Stimulated activated CD8-positive, alpha-beta memory T cell treated with anti-CD3 and anti-CD28 coated beads, Interleukin-12 subunit alpha, Interleukin-12 subunit beta, amount 100 ng/mL, for 4 hours (primary cell): ENCODE measurements around the gene ZKSCAN4.

ENCODE experiments used
- DNase-seq: peaks from one replicate; pipeline ENCODE4 v3.0.0-alpha.2; 2020; ENCODE audit warnings: low read depth

The ZKSCAN4 gene

DNA sequence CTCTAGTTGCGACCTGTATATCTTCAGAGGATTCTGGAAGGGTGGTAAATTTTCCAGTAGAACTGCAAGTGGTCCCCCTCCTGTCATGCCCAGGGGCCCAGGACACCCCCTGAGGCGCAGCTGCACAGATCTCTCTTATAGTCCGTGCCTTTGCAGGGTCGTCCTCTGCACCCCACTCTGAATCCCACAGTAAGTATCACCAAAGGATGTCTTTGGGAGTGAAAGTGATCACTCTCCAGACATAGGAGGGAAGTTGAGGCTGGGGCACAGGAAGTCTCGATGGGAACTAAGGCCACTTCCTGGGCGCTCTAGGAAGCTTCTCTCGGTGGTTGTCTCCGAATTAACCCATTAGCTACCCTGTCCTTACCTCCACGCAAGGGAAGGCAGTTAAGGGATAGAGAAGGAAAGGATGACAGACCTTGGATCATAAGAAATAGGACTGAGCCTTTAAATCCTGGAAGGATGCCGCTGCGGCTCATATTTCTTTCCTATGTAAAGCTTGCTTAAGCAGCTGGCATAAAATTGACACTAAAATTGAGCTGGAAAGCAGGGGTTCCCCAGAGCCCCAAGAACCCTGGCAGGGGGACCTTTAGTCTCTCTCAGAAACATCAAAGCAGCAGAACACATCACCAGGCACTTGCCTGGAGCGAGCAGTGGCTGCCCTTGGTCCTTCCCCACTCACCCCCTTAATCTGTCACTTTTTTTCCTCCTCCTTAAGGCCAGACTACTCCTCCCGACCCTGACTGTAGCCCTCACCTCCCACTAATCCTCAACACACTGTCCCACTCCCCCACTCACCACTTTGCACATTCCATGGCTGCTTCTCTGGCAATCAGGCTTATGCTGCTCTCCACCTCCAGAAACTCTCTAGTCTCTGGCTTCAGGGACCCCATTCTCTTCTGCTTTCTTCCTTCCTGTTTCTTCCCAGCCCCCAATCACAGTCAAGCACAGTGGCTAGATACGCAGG is at the start of gene ZKSCAN4:
TSS of gene ZKSCAN4 (minus strand) at position 261 of the 967 bp plus-strand sequence. CDS start 289 bp downstream, outside the sequence.
- DNase-seq = peak; percentile 50

DNA sequence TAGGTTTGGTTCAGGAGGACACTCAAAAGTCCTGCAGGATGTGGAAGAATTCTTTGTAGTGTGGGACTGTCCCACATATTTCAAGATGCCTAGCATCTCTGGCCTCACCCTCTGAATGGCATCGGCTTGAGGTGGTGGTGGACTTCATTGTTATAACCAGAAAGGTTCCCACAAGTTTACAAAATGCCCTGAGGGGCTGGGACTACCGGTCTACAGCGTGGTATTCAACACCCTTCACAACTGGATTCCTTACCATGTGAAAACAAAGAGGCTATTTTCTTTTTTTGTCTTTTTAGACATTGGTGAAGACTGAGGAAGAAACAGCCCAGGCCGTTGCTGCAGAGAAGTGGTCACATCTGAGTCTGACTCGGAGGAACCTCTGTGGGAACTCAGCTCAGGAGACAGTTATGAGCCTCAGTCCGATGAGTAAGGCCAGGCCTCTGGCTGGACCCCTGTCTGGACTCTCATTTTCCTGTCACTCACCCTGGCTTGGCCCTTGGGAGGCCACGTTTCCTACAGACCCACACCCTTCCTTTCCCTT is 44.5 kb upstream of the ZKSCAN4 start:
- no peak for DNase-seq

DNA sequence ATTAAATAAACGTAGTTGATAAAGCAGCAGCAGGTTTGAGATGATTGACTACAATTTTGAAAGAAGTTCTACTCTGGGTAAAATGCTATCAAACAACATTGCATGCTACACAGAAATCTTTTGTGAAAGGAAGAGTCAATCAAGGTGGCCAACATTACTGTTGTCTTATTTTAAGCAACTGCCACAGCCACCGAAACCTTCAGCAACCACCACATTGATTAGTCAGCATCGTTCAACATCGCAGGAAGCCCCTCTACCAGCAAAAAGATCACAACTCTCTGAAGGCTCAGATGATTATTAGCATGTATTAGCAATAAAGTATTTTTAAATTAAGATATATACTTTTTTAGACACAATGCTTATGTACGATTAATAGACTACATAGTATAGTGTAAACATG is 43.3 kb upstream of the ZKSCAN4 start:
- no peak for DNase-seq

DNA sequence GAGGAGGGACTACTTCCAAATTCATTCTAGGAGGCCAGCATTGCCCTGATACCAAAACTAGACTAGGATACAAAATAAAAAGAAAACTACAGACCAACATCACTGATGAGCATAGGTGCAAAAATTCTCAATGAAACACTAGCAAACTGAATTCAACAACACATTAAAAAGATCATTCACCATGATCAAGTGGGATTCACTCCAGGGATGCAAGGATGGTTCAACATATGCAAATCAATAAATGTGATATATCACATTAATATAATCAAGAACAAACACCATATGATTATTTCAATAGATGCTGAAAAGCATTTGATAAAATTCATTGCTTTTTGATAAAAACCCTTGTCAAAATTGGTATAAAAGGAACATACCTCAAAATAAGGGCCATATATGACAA is 39.5 kb upstream of the ZKSCAN4 start:
- DNase-seq = no peak

DNA sequence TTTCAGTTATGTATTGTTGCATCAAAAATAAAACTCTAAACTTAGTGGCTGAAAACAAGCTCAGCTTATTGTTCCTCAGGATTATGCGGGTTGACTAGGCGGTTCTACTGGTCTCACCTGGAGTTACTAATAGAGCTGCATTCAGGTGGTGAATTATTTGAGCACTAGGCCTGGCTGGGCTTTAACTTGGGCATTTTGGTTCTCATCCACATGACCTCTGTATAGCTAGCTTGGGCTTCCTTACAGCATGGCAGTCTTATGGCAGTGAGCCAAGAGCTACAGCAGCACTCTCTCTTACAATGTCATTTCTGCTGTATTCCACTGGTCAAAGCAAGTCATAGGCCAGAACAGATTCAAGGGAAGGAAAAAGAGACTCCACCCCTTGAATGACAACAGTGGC is 30.9 kb upstream of the ZKSCAN4 start:
- DNase-seq = no peak

DNA sequence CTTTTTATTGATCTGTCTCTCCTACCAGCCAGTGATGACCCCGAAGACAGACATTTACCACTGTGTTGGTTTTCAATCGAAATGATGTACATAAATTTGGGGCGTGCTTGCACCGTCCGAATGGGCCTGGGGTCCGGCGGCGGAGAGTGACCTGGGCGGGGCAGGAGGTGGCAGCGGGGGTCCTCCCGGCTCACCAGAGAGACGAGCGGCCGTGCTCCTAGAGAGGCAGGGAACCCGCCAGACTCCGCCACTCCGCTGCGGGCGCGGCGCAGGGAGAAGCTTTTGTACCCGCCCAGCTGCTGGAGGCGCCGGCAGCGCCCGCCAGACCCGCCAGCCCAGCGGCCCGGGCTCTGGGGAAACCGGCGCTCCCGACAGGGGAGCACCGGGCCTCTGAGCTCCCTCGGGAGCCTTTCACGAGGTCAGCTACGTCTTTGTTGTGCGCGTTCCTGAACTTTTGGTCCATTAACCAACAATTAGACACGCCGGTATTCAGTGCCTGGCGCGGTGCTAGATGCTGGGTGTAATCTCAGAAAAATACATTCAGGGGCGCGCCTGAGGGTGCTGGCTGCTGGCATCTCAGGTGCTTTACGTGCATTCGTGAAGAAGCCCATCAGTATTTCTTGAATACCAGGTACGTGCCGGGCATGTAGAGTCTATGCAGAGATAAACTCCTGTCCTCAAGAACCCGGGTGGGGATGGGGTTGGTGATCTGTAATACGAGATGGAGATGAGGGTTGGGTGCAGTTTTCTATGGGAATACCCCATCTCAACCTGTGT is 29.4 kb upstream of the ZKSCAN4 start, which contains the start of gene PGBD1:
TSS of gene PGBD1 (plus strand) at position 285 of the 777 bp plus-strand sequence. CDS start 2,242 bp downstream, outside the sequence.
- DNase-seq = peak; percentile 17

DNA sequence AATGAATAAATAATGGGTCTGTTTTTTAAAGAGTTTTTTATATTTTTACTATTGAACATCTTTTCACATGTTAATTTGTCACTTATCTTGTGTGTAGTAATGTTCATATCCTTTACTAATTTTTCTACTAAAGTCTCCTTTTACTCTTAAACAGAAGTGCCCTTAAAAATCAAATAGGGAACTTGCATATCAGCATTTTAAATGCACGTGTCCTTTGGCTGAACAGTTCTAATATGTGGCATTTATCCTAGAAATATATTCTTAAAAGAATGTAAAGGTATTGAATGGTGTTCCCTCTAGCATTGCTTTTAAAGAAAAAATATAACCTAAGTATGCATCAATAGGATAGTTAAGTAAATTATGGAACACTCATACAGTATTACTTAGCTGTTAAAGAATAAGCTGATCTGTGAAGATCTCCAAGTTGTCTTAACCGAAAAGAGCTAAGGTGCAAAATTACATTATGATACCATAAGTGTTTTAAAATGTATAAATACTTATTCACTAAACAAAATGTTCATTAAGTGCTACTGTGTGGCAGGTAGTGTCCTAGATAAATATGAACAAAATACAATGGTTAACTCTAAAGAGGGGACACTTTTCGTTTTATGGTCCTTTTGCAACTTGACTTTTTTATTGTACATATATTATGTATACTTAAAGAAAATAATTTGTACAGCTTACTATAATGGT is 28.7 kb upstream of the ZKSCAN4 start:
- no peak for DNase-seq

DNA sequence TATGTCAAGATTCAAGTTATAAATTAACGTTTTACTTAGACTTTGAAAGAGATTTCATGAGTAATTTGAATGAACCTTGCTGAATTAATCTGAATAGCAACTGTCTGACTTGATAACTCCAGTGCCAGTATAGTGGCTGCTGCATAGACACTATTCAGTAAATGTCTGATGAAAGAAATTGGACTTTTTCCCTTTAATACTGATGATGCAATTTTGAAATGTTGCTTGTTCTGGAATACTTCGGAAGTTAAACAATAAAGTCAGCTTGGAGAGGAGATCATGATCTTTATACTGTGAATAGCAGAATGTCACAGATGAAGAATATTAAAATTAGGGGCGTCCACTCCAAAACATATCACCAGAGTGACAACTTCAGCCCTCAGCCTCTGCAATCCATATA is 25.7 kb upstream of the ZKSCAN4 start:
- DNase-seq = no peak

DNA sequence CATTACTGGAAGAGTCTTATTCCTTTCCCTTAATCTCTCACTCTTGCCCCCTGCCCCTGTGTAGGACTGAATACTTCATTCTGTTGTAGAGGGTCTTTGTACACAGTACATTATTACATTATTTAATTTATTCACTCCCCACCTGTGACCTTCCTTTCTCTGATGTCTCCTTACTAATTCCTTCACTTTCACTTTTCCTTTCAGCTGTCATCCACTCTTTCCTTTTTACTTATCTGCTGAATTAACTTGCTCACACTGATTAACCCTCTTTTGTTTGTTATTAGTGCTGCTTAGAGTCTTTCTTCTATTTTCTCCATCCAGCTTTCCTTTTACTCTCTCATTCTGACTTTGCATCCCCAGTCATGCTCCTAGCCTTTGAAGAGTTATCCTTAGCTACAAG is 22.8 kb upstream of the ZKSCAN4 start:
- no peak for DNase-seq

DNA sequence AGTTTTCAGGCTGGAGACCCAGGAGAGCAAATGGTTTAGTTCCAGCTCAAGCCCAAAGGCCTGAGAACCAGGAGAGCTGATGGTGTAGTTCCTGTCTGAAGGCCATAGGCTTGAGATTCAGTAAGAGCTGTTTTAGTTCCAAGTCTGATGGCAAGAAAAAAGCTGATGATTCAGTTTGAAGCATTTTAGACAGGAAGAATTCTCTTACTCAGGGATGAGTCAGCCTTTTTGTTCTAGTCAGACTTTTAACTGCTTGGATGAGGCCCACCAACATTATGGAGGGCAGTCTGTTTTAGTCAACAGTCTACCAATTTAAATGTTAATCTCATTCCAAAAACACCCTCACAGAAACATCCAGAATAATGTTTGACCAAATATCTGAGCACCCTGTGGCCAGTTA is 17.4 kb upstream of the ZKSCAN4 start:
- no peak for DNase-seq

DNA sequence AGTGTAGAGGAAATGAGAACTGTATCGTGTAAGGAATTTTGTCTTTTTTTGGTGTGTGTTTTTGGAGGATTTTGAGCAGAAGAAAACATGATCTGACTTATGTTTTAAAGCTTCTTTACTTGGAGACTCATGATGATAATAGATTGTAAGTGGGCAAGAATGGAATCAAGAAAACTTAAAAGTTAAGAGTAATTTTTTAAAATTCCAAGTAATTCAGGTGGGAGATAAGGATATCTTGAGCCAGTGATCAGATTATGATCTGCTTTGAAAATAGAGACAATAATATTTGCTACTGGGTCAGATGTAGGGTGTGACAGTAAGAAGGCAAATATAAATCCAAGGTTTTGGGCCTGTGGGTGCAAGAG is 15.6 kb upstream of the ZKSCAN4 start:
- no peak for DNase-seq

DNA sequence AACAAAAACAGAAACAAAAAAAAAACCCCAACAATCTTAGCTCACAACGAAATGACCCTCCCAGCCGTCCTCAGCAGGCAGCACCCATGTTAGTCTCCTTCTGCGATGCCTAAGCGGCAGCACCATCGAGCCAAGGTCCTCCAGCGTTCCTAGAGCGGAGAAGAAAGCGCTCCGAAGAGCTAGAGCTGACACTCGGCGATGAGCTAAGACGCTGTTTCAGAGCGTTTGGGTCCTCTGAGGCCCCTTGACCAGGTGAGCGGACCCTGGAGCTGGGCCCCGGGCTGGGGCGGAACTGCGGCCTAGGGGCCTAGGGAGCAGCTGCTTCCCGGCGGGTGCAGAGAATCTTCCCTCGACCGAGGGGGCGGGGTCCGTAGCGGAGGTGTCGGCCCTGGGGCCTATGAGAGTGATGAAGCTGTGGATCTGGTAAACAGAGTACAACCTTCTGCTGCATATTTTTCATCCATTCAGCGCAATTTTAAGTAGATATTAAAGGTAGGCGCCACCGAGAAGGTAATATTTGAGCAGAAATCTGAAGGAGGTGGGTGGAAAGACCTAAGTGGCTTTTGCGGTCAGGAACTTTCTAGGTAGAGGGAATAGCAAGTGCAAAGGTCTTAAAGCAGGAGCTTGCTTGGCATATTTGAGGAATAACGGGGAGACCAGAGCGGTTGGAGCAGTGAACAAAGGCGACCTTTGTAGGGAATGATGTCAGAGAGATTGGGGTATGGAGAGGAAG is 15.1 kb upstream of the ZKSCAN4 start, which contains the start of gene ZSCAN26:
TSS of gene ZSCAN26 (plus strand) at position 182 of the 733 bp plus-strand sequence. CDS start 4,777 bp downstream, outside the sequence.
- DNase-seq = peak; percentile 74

DNA sequence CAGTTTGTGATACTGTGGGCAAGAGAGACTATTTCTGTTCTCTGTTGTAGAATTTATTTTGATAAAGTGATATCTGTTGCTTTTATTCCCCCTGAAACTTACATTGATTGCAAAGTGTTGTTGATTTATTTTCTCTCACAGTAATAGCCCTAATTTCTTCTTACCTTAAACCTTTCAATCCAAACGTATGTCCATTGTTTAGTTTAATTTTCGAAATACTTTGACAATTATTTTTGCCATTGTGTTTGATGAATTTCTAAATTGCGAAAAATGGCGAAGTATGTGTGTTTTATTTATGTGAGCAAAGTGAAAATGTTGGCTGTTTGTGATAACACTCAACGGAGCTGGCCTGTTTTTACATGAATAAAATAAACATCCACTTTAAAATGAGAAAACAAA is 14.5 kb upstream of the ZKSCAN4 start:
- no peak for DNase-seq

DNA sequence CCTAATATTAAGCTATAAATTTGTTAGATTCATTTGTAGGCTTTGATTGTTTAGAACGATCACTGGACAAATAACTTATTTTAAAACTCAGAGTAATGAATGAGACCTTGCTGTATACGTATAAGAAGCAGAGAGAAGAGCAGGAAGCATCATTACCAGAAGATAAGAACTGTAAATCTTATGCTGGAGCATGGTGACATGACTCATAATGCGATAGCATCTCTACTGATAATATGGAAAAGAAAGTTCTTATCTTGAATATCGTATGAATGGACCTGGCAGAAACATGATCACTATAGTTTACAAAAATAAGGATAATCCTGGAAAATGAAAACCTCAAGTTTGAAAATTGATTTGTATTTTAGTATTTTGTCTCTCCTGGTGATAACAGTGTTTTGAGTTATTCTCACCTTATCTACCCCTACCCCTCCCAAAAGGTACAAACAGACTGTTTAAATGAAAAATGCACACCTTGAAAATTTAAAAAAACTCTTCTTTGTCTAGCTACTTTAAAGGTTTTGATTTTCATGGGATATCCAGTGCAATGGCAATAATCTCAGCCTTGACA is 12.8 kb upstream of the ZKSCAN4 start:
- DNase-seq = no peak

DNA sequence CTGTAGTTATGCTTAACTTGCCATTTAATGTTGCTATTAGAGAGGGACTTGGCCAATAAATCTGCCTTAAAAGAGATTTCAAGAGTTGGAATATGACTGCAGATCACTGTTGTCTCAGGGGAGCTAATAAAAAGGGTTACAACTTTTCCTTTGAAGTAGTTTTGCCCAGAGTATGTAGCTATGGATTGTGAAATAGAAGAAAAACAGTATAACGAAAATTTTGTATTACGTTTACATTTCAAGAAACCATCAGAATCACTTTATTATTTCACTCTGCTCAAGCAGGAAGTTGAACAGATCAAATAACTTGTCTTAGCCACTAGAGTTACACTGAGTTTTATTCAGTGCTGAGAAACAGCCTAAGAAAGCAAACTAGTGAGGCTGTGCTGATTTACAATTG is 11.9 kb upstream of the ZKSCAN4 start:
- DNase-seq = no peak

DNA sequence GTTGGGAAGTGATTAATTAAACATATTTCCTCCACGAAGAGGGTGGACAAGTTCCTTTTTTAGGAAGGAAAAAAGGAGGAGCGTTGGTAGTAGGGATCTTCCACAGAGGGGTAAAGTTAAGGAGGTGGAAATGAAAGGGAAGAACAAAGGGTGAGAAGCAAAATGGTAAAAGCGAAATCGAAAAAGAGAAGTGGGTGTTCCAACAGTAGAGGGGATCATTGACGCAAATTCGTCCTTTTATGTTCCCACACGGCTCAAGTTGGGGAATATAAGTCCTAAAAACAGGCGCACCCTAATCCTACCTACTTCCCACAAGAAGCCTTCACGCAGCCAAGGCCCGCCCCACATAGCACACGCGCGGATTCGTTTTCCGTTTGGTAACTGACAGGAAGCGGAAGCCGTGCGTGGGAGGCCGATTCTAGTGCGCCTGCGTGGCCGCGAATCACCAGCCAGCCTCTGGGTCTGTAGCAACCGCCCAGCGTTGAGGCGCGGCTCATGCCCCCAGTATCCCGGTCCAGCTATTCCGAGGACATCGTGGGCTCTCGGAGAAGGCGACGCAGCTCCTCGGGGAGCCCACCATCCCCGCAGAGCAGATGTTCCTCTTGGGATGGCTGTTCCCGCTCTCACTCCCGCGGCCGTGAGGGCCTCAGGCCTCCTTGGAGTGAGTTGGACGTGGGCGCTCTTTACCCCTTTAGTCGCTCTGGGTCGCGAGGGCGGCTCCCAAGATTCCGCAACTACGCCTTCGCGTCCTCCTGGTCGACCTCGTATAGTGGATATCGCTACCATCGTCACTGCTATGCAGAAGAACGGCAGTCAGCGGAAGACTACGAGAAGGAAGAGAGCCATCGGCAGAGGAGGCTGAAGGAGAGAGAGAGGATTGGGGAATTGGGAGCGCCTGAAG is 7.1 kb upstream of the ZKSCAN4 start, which contains the start of gene NKAPL:
TSS of gene NKAPL (plus strand) at position 421 of the 901 bp plus-strand sequence. CDS start at position 496, 75 bp downstream.
- DNase-seq = peak; percentile 53

DNA sequence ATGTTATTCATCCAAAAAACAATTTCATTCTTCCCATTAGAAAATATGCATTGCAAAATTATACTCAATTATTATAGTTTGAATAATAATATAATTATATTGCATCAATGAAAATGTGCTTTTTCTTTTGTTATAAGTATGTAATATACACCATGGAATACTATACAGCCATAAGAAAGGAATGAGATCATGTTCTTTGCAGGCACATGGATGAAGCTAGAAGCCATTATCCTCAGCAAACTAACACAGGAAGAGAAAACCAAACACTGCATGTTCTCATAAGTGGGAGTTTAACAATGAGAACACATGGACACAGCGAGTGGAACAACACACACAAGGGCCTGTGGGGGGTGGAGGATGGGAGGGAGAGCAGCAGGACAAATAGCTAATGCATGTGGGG is 5.0 kb upstream of the ZKSCAN4 start:
- no peak for DNase-seq

DNA sequence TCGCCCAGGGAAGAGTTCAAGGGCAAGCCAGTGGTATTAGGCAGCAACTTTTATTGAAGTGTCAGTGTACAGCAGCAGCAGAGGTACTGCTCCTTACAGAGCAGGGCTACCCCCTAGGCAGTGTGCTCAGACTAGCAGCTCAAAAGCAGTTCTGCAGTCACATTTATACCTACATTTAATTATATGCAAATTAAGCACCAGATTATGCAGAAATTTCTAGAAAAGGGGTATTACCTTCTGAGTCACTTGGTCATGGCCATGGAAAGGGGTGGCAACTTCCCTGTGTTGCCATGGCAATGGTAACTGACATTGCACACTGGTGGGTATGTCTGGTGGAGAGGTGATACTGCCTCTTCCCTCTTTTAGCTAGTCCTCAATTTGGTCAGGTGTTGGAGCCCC is 2.1 kb upstream of the ZKSCAN4 start:
- no peak for DNase-seq

DNA sequence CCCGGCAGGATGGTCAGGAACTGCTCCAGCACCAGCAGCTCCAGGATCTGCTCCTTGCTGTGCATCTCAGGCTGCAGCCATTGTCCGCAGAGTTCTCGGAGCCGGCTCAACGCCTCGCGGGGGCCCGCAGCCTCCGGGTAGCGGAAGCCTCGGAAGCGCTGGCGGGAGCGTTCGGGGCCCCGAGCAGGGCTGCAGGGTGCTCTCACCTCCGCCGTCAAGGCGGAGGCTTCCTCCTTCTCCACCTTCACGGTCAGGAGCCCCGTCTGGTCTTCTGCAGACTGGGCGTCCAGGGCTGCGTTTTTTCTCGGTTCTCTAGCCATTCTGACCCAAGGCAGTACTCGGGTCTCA is 434 bp downstream of the ZKSCAN4 start:
- no peak for DNase-seq

DNA sequence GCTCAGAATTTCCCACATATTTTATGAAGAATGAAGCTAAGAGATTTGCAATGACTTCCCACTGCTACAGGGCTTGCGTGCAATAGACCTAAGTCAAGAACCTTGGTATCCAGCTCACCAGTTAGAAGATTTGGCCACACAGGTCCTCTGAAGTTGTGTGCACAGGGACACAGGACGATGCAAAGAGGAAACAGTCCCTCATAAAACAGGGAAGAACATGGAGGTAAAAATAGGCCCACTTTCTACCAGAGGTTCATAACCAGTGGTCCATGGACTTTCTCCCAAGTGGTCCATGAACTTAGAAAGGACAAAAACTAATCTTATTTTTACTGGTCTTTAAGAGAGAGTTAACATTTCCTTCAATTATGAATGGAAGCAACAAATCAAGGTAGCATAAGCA is 1.3 kb downstream of the ZKSCAN4 start:
- no peak for DNase-seq
